ENCODE data around the gene GRK5. TPM values are rescaled to one million over a fixed set of nuclear protein-coding genes. Genes with fewer than 3 reads are reported as not detected.
A peak's percentile ranks its signal among the peaks of the same experiment; 100 is the strongest.

GRK5 gene
- total RNA-seq, 1 donor = 20.5 TPM

DNA sequence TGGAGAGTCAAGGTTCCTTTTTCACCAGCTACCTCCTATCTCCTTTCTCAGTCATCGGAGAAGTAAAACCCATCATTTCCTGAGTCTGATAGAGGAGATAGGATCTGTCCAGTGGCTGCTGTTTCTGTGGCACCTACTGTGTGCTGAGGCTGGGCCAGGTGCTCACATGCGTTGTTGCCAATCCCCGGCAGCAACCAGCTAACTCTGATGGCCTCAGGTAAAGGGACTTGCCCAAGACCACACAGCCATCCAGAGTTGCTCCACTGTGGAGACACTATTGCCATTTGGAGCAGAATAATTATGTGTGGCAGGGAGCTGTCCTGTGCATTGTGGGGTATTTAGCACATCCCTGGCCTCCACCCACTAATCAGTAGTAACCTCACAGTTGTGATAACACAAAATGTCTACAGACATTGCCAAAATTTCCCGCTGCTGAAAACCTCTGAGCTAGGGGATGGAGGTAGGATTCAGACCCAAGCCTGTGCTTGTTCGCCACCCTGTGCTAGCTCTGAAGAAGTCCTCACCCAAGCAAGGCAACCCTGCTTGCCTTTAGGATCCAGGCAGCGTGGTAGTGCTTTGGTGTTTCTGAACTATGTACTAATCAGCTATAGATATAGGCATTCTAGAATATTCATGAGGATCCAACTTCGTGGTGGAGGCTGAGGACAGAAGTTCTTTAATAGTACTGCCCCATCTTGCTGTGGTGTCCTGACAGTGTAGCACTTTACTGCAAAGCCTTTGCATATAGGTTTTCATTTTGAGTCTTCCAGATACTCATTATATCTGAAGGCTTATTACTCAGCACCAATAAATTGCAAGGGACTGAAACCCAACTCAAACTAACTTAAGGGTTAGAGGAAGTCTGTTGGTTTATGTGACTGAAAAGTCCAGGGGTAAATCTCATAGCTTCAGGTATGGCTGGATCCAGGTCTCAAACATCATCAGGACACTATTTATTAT, 164.6 kb downstream of the GRK5 start:
- DNase-seq (ENCODE audit: low read depth) = peak; percentile 61
- no peak overlapping the region for H3K4me3 ChIP-seq (ENCODE audit: low read depth, low read length)
- TF ChIP-seq, protein P1, sequence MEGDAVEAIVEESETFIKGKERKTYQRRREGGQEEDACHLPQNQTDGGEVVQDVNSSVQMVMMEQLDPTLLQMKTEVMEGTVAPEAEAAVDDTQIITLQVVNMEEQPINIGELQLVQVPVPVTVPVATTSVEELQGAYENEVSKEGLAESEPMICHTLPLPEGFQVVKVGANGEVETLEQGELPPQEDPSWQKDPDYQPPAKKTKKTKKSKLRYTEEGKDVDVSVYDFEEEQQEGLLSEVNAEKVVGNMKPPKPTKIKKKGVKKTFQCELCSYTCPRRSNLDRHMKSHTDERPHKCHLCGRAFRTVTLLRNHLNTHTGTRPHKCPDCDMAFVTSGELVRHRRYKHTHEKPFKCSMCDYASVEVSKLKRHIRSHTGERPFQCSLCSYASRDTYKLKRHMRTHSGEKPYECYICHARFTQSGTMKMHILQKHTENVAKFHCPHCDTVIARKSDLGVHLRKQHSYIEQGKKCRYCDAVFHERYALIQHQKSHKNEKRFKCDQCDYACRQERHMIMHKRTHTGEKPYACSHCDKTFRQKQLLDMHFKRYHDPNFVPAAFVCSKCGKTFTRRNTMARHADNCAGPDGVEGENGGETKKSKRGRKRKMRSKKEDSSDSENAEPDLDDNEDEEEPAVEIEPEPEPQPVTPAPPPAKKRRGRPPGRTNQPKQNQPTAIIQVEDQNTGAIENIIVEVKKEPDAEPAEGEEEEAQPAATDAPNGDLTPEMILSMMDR (IDR thresholded peaks at IDR 0.05; ENCODE audit: insufficient read depth, low read length) = peak; percentile 26

DNA sequence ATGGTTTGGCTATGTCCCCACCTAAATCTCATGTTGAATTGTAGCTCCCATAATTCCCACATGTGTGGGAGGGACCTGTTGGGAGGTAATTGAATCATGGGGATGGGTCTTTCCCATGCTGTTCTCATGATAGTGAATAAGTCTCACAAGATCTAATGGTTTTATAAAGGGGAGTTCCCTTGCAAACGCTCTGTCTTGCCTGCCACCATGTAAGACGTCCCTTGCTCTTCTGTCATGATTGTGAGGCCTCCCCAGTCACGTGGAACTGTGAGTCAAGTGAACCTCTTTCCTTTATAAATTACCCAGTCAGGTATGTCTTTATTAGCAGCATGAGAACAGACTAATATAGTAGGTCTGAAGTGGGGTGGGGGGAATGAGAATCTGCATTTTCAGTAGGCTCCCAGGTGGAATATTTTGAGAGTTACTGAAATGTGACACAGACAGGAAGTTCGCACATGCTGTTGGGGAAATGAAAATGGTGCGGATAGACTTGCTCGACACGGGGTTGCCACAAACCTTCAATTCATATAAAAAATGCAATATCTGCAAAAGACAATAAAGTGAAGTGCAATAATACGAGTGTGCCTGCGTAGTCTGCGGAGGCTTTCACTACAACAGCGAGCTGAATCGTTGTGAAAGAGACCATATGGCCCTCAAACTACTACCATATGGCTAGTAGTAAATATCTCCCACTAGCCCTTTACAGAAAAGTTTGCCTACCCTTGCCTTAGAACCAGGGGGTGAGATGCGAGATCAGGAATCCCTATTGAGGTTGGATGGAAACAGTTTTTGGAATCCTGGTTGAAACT, 166.1 kb downstream of the GRK5 start:
- TF ChIP-seq, protein P1 (IDR thresholded peaks at IDR 0.05; ENCODE audit: insufficient read depth, low read length) = no peak
- no peak for DNase-seq (ENCODE audit: low read depth)
- no peak overlapping the region for H3K4me3 ChIP-seq (ENCODE audit: low read depth, low read length)

DNA sequence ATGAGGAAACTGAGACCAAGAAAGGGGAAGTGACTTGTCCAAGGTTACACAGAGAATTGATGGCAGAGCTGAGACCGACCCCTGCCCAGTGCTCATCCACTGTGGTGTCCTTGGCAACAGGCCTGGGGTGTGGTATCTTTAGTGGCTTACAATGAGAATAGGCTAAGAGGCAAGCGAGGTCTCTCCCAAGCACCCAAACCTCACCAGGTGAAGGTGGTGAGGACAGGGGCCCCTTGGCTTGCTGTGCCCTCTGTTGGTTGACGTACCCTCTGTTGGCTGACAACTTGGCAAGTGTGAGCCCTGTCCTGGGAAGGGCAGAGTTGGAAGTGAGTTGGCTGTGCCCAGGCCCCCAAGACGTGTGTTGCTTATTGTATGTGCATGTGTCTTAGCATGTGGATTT, 166.9 kb downstream of the GRK5 start:
- no peak for DNase-seq (ENCODE audit: low read depth)
- TF ChIP-seq, protein P1 (IDR thresholded peaks at IDR 0.05; ENCODE audit: insufficient read depth, low read length) = no peak
- H3K4me3 ChIP-seq (ENCODE audit: low read depth, low read length) = no peak overlapping the region

DNA sequence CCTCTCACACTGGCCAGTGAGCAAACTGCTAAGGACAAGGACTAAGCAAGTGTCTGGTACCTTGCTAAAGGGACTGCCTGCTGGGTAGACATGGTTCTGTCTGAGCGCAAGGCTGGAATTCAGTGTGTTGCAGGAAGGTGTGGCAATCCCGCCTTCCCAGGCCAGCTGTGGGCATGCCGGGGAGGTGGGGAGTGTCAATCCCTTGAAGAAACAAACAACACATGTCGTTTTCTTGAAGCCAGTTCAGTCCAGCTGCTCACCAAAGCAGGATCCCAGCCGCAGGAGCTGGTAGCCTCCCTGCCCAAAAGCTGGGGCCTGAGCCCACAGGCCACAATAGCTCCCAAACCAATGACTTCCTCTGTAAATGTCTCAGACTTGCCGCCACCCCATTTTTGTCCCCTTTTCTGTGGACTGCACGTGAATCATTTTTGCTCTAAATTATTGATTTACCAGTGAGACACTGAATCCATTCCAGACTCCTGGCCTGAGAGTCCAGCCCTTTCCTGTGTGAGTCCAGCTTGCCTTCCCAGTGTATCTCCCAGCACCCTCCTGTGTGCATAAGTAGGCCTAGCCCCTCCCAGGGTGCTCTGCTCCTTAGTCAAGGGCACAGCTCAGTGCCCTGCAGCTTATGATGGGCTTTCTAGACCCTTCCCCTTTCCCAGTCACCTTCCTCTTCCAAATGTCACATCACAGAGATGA, 168.4 kb downstream of the GRK5 start:
- no peak overlapping the region for H3K4me3 ChIP-seq (ENCODE audit: low read depth, low read length)
- TF ChIP-seq, protein P1 (IDR thresholded peaks at IDR 0.05; ENCODE audit: insufficient read depth, low read length) = no peak
- peak; percentile 45 for DNase-seq (ENCODE audit: low read depth)

DNA sequence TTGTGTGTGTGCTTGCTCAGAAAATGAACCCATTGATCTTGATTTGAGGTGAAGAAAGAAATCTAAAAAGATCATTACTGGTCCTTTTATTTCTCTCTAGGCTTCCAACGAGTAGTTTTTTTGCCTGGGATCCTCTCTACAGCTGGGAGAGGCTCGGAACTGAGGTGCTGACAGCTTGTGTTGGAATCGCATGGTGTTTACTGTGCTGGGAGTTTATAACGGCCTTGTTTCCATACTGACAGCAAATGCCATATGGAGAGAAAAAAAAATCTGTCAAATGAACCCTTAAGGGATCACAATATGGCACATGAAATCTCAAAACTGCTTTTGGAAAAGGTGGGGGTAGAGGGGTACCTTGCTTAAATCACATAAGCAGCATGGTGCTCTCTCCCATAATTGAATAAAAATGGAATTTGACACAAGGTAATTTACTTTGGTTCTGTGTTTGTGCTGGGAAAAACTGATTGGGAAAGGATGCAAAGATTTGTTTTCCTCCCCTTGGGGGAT, 170.1 kb downstream of the GRK5 start:
- no peak for DNase-seq (ENCODE audit: low read depth)
- H3K4me3 ChIP-seq (ENCODE audit: low read depth, low read length) = no peak overlapping the region
- TF ChIP-seq, protein P1 (IDR thresholded peaks at IDR 0.05; ENCODE audit: insufficient read depth, low read length) = no peak

All from fibroblast of the aortic adventitia (primary cell).